ENCODE data around the gene CBARP.

CBARP gene

GRCh38 chr19:1252221-1252820, 14.5 kb upstream of the CBARP start:
- DNase-seq, result no peak

- no peak for DNase-seq
Observed at GRCh38 chr19:1251330-1252220, 13.8 kb upstream of the CBARP start.

GRCh38 chr19:1250437-1251260, 12.8 kb upstream of the CBARP start:
- DNase-seq, result peak; percentile 52

- DNase-seq, result no peak
Observed at GRCh38 chr19:1249990-1250436, 12.2 kb upstream of the CBARP start.

- DNase-seq, result peak; percentile 94
Observed at GRCh38 chr19:1249298-1249989, 11.6 kb upstream of the CBARP start.

- peak; percentile 58 for DNase-seq
Observed at GRCh38 chr19:1248786-1249297, 11.0 kb upstream of the CBARP start.

- peak; percentile 44 for DNase-seq
Observed at GRCh38 chr19:1248139-1248785, 10.5 kb upstream of the CBARP start, which contains the start of gene MIDN. Gene MIDN (plus strand): TSS chr19:1248583. CDS start chr19:1250297, 1,714 bp downstream.

- DNase-seq, result no peak
Observed at GRCh38 chr19:1247748-1248138, 9.9 kb upstream of the CBARP start.

GRCh38 chr19:1246265-1247087, 8.7 kb upstream of the CBARP start:
- DNase-seq, result peak; percentile 11

- no peak for DNase-seq
Observed at GRCh38 chr19:1245494-1246264, 7.9 kb upstream of the CBARP start.

- no peak for DNase-seq
Observed at GRCh38 chr19:1244693-1245451, 7.1 kb upstream of the CBARP start.

GRCh38 chr19:1243768-1244692, 6.2 kb upstream of the CBARP start:
- DNase-seq, result peak; percentile 69

GRCh38 chr19:1241417-1242095, 3.8 kb upstream of the CBARP start, which contains the start of gene ATP5F1D:
Gene ATP5F1D (plus strand): TSS chr19:1241751. CDS start chr19:1241851, 100 bp downstream.
- DNase-seq, result peak; percentile 90

- DNase-seq, result no peak
Observed at GRCh38 chr19:1240925-1241324, 3.1 kb upstream of the CBARP start.

- DNase-seq, result peak; percentile 83
Observed at GRCh38 chr19:1239796-1240737, 2.3 kb upstream of the CBARP start.

- DNase-seq, result no peak
Observed at GRCh38 chr19:1239420-1239795, 1.6 kb upstream of the CBARP start.
